Measurements from ENCODE around the gene XRRA1.

Gene XRRA1

GRCh38 chr11:74822170-74822569 is 126.7 kb downstream of the XRRA1 start:
- Histone ChIP-seq H3K4me3 (ENCODE audit: low read depth in 1 of 5, low read length in 5 of 5) (no peak overlapping the region), H3K9me3 (ENCODE audit: control insufficient read depth in 5 of 5, low read length in 5 of 5) (peaks cover 0 to 18% (median 9%) of the 10 kb centered on the region in 5 donors), H3K27me3 (ENCODE audit: control insufficient read depth in 5 of 5, insufficient read depth in 4 of 5, low read length in 5 of 5) (no peaks in the 10 kb centered on the region), H3K27ac (ENCODE audit: low read depth, low read length) (no peak overlapping the region), H3K4me1 (ENCODE audit: control insufficient read depth in 5 of 5, insufficient read depth in 5 of 5, low read length in 5 of 5) (peaks cover 0 to 6% (median 0%) of the 10 kb centered on the region in 5 donors), H3K9ac (ENCODE audit: low read length in 5 of 5) (no peak overlapping the region), H3K36me3 (ENCODE audit: control insufficient read depth in 5 of 5, insufficient read depth in 5 of 5, low read length in 5 of 5) (peaks cover 18 to 45% (median 33%) of the 10 kb centered on the region in 5 donors)

- peaks cover 0 to 12% (median 7%) of the 10 kb centered on the region in 5 donors for H3K9me3 ChIP-seq (ENCODE audit: control insufficient read depth in 5 of 5, low read length in 5 of 5)
- peaks cover 14 to 47% (median 35%) of the 10 kb centered on the region in 5 donors for H3K36me3 ChIP-seq (ENCODE audit: control insufficient read depth in 5 of 5, insufficient read depth in 5 of 5, low read length in 5 of 5)
- H3K27me3 ChIP-seq (ENCODE audit: control insufficient read depth in 5 of 5, insufficient read depth in 4 of 5, low read length in 5 of 5) = no peaks in the 10 kb centered on the region
- H3K9ac ChIP-seq (ENCODE audit: low read length in 5 of 5) = no peak overlapping the region
- H3K27ac ChIP-seq (ENCODE audit: low read depth, low read length) = no peak overlapping the region
- no peak overlapping the region for H3K4me3 ChIP-seq (ENCODE audit: low read depth in 1 of 5, low read length in 5 of 5)
- H3K4me1 ChIP-seq (ENCODE audit: control insufficient read depth in 5 of 5, insufficient read depth in 5 of 5, low read length in 5 of 5) = peaks cover 0 to 6% (median 0%) of the 10 kb centered on the region in 5 donors
These were observed 128.1 kb downstream of the XRRA1 start for GRCh38 chr11:74820763-74821162.

DNA sequence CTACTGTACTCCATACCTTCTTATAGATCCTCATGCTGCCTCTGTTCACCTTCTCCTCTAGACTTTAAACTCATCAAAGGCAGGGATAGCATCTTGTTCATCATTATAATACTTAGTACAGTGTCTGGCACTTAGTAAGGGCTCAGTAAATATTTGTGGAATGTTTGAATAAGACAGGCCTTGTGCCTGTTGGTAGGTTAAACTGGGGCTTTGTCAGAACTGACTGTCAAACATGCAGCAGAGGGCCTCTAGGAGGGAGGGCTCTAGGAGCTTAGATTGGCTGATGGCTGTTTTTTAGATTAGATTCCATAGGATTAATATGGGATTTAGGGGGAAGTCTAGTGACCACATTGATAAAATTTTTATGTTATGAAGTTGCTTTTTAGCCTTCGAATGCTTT is 129.5 kb downstream of the XRRA1 start:
- Histone ChIP-seq H3K36me3 (ENCODE audit: control insufficient read depth in 5 of 5, insufficient read depth in 5 of 5, low read length in 5 of 5) (peaks cover 14 to 42% (median 31%) of the 10 kb centered on the region in 5 donors), H3K27me3 (ENCODE audit: control insufficient read depth in 5 of 5, insufficient read depth in 4 of 5, low read length in 5 of 5) (no peaks in the 10 kb centered on the region), H3K9me3 (ENCODE audit: control insufficient read depth in 5 of 5, low read length in 5 of 5) (peaks cover 0 to 7% (median 5%) of the 10 kb centered on the region in 5 donors), H3K4me1 (ENCODE audit: control insufficient read depth in 5 of 5, insufficient read depth in 5 of 5, low read length in 5 of 5) (peaks cover 0 to 6% (median 0%) of the 10 kb centered on the region in 5 donors), H3K27ac (ENCODE audit: low read depth, low read length) (no peak overlapping the region), H3K9ac (ENCODE audit: low read length in 5 of 5) (no peak overlapping the region), H3K4me3 (ENCODE audit: low read depth in 1 of 5, low read length in 5 of 5) (no peak overlapping the region)

DNA sequence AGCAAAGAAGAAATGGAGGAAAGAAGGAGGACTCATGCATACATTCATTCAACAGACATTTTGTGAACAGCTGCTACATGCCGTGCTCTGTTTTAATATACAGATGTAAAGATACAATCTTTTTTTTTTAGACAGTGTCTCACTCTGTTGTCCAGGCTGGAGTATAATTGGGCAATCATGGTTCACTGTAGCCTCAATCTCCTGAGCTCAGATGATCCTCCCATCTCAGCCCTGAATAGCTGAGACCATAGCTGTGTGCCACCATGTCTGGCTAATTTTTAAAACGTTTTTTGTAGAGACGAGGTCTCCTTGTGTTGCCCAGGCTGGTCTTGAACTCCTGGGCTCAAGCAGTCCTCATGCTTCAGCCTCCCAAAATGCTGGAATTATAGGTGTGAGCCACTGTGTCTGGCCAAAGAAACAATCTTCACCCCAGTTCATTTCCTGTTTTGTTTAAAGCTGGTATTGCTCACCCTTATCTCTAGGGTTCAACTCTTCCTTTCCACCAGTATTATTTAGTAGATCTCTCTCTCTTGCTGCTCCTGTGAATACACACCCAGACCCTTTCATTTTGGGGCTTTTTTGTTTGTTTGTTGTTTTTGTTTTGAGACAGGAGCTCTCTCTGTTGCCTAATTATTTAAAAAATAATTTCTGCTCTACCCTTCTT is 130.5 kb downstream of the XRRA1 start:
- H3K9ac ChIP-seq (ENCODE audit: low read length in 5 of 5) = no peak overlapping the region
- peaks cover 0 to 6% (median 0%) of the 10 kb centered on the region in 5 donors for H3K4me1 ChIP-seq (ENCODE audit: control insufficient read depth in 5 of 5, insufficient read depth in 5 of 5, low read length in 5 of 5)
- no peak overlapping the region for H3K27ac ChIP-seq (ENCODE audit: low read depth, low read length)
- H3K9me3 ChIP-seq (ENCODE audit: control insufficient read depth in 5 of 5, low read length in 5 of 5) = no peaks in the 10 kb centered on the region
- peaks cover 14 to 44% (median 28%) of the 10 kb centered on the region in 5 donors for H3K36me3 ChIP-seq (ENCODE audit: control insufficient read depth in 5 of 5, insufficient read depth in 5 of 5, low read length in 5 of 5)
- no peak overlapping the region for H3K4me3 ChIP-seq (ENCODE audit: low read depth in 1 of 5, low read length in 5 of 5)
- H3K27me3 ChIP-seq (ENCODE audit: control insufficient read depth in 5 of 5, insufficient read depth in 4 of 5, low read length in 5 of 5) = no peaks in the 10 kb centered on the region

GRCh38 chr11:74816664-74817063 is 132.2 kb downstream of the XRRA1 start:
- no peak overlapping the region for H3K27ac ChIP-seq (ENCODE audit: low read depth, low read length)
- no peaks in the 10 kb centered on the region for H3K27me3 ChIP-seq (ENCODE audit: control insufficient read depth in 5 of 5, insufficient read depth in 4 of 5, low read length in 5 of 5)
- peaks cover 0 to under 1% (median 0%) of the 10 kb centered on the region in 5 donors for H3K4me1 ChIP-seq (ENCODE audit: control insufficient read depth in 5 of 5, insufficient read depth in 5 of 5, low read length in 5 of 5)
- no peak overlapping the region for H3K4me3 ChIP-seq (ENCODE audit: low read depth in 1 of 5, low read length in 5 of 5)
- no peaks in the 10 kb centered on the region for H3K9me3 ChIP-seq (ENCODE audit: control insufficient read depth in 5 of 5, low read length in 5 of 5)
- peaks cover 18 to 41% (median 29%) of the 10 kb centered on the region in 5 donors for H3K36me3 ChIP-seq (ENCODE audit: control insufficient read depth in 5 of 5, insufficient read depth in 5 of 5, low read length in 5 of 5)
- H3K9ac ChIP-seq (ENCODE audit: low read length in 5 of 5) = no peak overlapping the region

GRCh38 chr11:74815966-74816365 is 132.9 kb downstream of the XRRA1 start:
- H3K36me3 ChIP-seq (ENCODE audit: control insufficient read depth in 5 of 5, insufficient read depth in 5 of 5, low read length in 5 of 5) = peaks cover 18 to 43% (median 27%) of the 10 kb centered on the region in 5 donors
- no peak overlapping the region for H3K9ac ChIP-seq (ENCODE audit: low read length in 5 of 5)
- H3K27me3 ChIP-seq (ENCODE audit: control insufficient read depth in 5 of 5, insufficient read depth in 4 of 5, low read length in 5 of 5) = no peaks in the 10 kb centered on the region
- no peaks in the 10 kb centered on the region for H3K9me3 ChIP-seq (ENCODE audit: control insufficient read depth in 5 of 5, low read length in 5 of 5)
- H3K4me3 ChIP-seq (ENCODE audit: low read depth in 1 of 5, low read length in 5 of 5) = no peak overlapping the region
- H3K4me1 ChIP-seq (ENCODE audit: control insufficient read depth in 5 of 5, insufficient read depth in 5 of 5, low read length in 5 of 5) = no peaks in the 10 kb centered on the region
- no peak overlapping the region for H3K27ac ChIP-seq (ENCODE audit: low read depth, low read length)

DNA sequence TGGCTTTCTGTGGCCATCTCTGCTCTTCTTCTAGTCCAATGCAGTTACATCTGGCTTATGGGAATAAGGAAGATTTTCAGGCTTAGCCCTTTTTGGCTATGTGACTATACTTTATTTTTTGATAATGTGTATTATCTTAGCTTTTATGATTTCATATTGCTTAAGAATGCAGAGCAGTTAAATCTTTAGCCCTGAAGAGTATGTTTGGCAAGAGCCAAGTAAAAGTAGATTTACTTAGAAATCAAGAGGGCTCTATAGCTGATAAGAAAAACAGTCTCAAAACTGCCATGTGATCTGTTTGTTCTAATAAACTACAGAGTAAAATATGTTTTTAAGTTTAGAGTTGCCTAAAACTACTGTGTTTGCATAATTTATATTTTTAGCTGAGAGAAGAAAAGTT is 139.1 kb downstream of the XRRA1 start:
- Histone ChIP-seq H3K4me3 (ENCODE audit: low read depth in 1 of 5, low read length in 5 of 5) (no peak overlapping the region), H3K27me3 (ENCODE audit: control insufficient read depth in 5 of 5, insufficient read depth in 4 of 5, low read length in 5 of 5) (no peaks in the 10 kb centered on the region), H3K9me3 (ENCODE audit: control insufficient read depth in 5 of 5, low read length in 5 of 5) (no peaks in the 10 kb centered on the region), H3K36me3 (ENCODE audit: control insufficient read depth in 5 of 5, insufficient read depth in 5 of 5, low read length in 5 of 5) (peaks cover 3 to 16% (median 9%) of the 10 kb centered on the region in 5 donors), H3K27ac (ENCODE audit: low read depth, low read length) (no peak overlapping the region), H3K4me1 (ENCODE audit: control insufficient read depth in 5 of 5, insufficient read depth in 5 of 5, low read length in 5 of 5) (no peaks in the 10 kb centered on the region), H3K9ac (ENCODE audit: low read length in 5 of 5) (no peak overlapping the region)

GRCh38 chr11:74806267-74806666 is 142.6 kb downstream of the XRRA1 start:
- Histone ChIP-seq H3K9me3 (ENCODE audit: control insufficient read depth in 5 of 5, low read length in 5 of 5) (no peaks in the 10 kb centered on the region), H3K27ac (ENCODE audit: low read depth, low read length) (no peak overlapping the region), H3K4me3 (ENCODE audit: low read depth in 1 of 5, low read length in 5 of 5) (no peak overlapping the region), H3K4me1 (ENCODE audit: control insufficient read depth in 5 of 5, insufficient read depth in 5 of 5, low read length in 5 of 5) (no peaks in the 10 kb centered on the region), H3K36me3 (ENCODE audit: control insufficient read depth in 5 of 5, insufficient read depth in 5 of 5, low read length in 5 of 5) (peaks cover 0 to 9% (median 3%) of the 10 kb centered on the region in 5 donors), H3K9ac (ENCODE audit: low read length in 5 of 5) (no peak overlapping the region), H3K27me3 (ENCODE audit: control insufficient read depth in 5 of 5, insufficient read depth in 4 of 5, low read length in 5 of 5) (no peaks in the 10 kb centered on the region)

DNA sequence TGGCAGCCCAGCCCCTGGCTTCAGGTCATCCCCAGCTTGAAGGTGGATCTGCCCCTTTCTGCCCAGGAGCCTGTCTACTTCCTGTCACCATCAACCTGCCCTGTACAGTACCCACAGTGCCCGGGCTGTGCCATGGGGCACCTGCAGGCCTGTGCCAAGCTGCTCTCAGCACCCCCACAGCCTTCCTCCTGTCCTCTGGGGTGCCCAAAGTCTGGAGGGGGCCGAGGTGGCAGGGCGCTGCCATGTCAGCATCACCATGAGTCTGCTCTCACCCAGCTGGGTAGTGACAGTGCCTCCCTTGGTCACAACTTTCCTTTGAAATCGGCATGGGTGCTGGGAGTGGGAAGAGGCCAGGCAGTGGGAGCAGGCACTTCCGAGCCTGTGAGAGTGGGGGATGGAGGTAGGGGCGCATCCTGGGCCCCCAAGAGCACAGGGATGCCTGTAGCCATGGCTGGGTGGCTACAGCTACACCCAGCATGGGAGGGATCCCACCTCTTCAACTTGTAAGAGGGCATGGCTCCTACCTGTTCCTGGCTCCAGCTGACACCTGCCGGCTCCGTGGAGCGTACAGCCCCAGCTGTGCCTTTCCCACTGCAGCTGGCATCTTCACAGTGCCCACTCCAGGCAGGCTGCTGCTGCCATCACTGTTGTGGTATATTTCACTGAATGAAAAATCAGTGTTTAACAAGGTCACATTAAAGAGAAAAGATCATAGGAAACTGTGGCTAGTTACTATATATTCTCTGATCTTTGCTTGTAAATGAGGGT is 157.4 kb downstream of the XRRA1 start:
- Histone ChIP-seq H3K9ac (ENCODE audit: low read length in 5 of 5) (no peak overlapping the region), H3K27ac (ENCODE audit: low read depth, low read length) (no peak overlapping the region), H3K9me3 (ENCODE audit: control insufficient read depth in 5 of 5, low read length in 5 of 5) (no peaks in the 10 kb centered on the region), H3K36me3 (ENCODE audit: control insufficient read depth in 5 of 5, insufficient read depth in 5 of 5, low read length in 5 of 5) (peaks cover 20 to 37% (median 23%) of the 10 kb centered on the region in 5 donors), H3K4me1 (ENCODE audit: control insufficient read depth in 5 of 5, insufficient read depth in 5 of 5, low read length in 5 of 5) (no peaks in the 10 kb centered on the region), H3K27me3 (ENCODE audit: control insufficient read depth in 5 of 5, insufficient read depth in 4 of 5, low read length in 5 of 5) (no peaks in the 10 kb centered on the region), H3K4me3 (ENCODE audit: low read depth in 1 of 5, low read length in 5 of 5) (no peak overlapping the region)
